ENCODE measurements around the gene KCND1. TPM values are rescaled to one million over a fixed set of nuclear protein-coding genes. Genes with fewer than 3 reads are reported as not detected.

KCND1 gene
- total and polyA plus RNA-seq, 7 donors: 0.03 to 0.44 (median 0.30) TPM

- ATAC-seq (peak; percentile 90 to 97 (median 94)), DNase-seq (peak; percentile 61 to 84)
- H3K36me3 ChIP-seq (ENCODE audit: insufficient read depth in 1 of 2, low read depth in 1 of 2): peaks cover 0 to 16% of the 10 kb centered on the region in 2 donors
- H3K27me3 ChIP-seq (ENCODE audit: insufficient read depth in 3 of 3, low read length in 2 of 3): no peaks in the 10 kb centered on the region
- H3K27ac ChIP-seq: peak within 1 kb of the TSS; percentile 81
- H3K9me3 ChIP-seq: no peaks in the 10 kb centered on the region
- intact Hi-C loops (cut with DNase I): loop anchor here (5.0 kb wide), 2 partner anchors 35 to 40 kb away; partner anchors contain the start of gene TFE3 (in 1 of the 2)
- H3K4me1 ChIP-seq: no peaks in the 10 kb centered on the region
- H3K4me3 ChIP-seq: peak within 1 kb of the TSS; percentile 79
- 1 to 27% (median 2%) methylated on average over 27 to 38 of the region's 38 CpGs for WGBS, 3 donors
- no peak for TF ChIP-seq CTCF (IDR thresholded peaks at IDR 0.05)
Observed at GRCh38 chrX:49002091-49002935, 30.7 kb upstream of the KCND1 start, which contains the start of gene GRIPAP1. GRIPAP1 (minus strand) TSS chrX:49002264; CDS start chrX:49002229, 35 bp downstream.

GRCh38 chrX:49001521-49002090, 30.0 kb upstream of the KCND1 start:
- Histone ChIP-seq H3K4me1 (no peaks in the 10 kb centered on the region), H3K36me3 (ENCODE audit: insufficient read depth in 1 of 2, low read depth in 1 of 2) (peaks cover 0 to 22% of the 10 kb centered on the region in 2 donors), H3K27ac (peak overlapping the region; percentile 81), H3K4me3 (peak overlapping the region; percentile 79), H3K27me3 (ENCODE audit: insufficient read depth in 3 of 3, low read length in 2 of 3) (no peaks in the 10 kb centered on the region), H3K9me3 (no peaks in the 10 kb centered on the region)
- intact Hi-C loops (cut with DNase I): loop anchor here (5.0 kb wide), 2 partner anchors 36 to 41 kb away; partner anchors contain the start of gene TFE3 (in 1 of the 2)
- DNase-seq (no peak), ATAC-seq (peak; percentile 18 to 37 (median 30))
- 1 to 30% (median 2%) methylated on average over 15 to 17 of the region's 17 CpGs for WGBS, 3 donors
- no peak for TF ChIP-seq CTCF (IDR thresholded peaks at IDR 0.05)

GRCh38 chrX:49000636-49001035, 29.0 kb upstream of the KCND1 start:
- Histone ChIP-seq H3K27me3 (ENCODE audit: insufficient read depth in 3 of 3, low read length in 2 of 3) (no peaks in the 10 kb centered on the region), H3K9me3 (no peaks in the 10 kb centered on the region), H3K36me3 (ENCODE audit: insufficient read depth in 1 of 2, low read depth in 1 of 2) (peaks cover 0 to 32% of the 10 kb centered on the region in 2 donors), H3K27ac (no peak overlapping the region), H3K4me3 (no peak overlapping the region), H3K4me1 (no peaks in the 10 kb centered on the region)
- intact Hi-C loops (cut with DNase I): loop anchor here (5.0 kb wide), 2 partner anchors 37 to 42 kb away; partner anchors contain the start of gene TFE3 (in 1 of the 2)
- DNase-seq (no peak), ATAC-seq (no peak)
- WGBS, 3 donors: 73 to 100% (median 97%) methylated on average over 3 to 4 of the region's 4 CpGs
- TF ChIP-seq CTCF (IDR thresholded peaks at IDR 0.05): no peak

- no peak for TF ChIP-seq CTCF (IDR thresholded peaks at IDR 0.05)
- H3K9me3 ChIP-seq: no peaks in the 10 kb centered on the region
- H3K36me3 ChIP-seq (ENCODE audit: insufficient read depth in 1 of 2, low read depth in 1 of 2): peaks cover 0 to 44% of the 10 kb centered on the region in 2 donors
- H3K4me3 ChIP-seq: no peak overlapping the region
- no peaks in the 10 kb centered on the region for H3K27me3 ChIP-seq (ENCODE audit: insufficient read depth in 3 of 3, low read length in 2 of 3)
- DNase-seq (no peak), ATAC-seq (no peak)
- H3K27ac ChIP-seq: no peak overlapping the region
- intact Hi-C loops (cut with DNase I): no loop called here
- H3K4me1 ChIP-seq: no peaks in the 10 kb centered on the region
- WGBS, 3 donors: 78 to 96% (median 89%) methylated on average over 5 of the region's 5 CpGs
Observed at GRCh38 chrX:48999030-48999429, 27.4 kb upstream of the KCND1 start.

Measured in psoas muscle (tissue), 8 donors.